Measurements from ENCODE around the gene STK39.

STK39 gene

DNA sequence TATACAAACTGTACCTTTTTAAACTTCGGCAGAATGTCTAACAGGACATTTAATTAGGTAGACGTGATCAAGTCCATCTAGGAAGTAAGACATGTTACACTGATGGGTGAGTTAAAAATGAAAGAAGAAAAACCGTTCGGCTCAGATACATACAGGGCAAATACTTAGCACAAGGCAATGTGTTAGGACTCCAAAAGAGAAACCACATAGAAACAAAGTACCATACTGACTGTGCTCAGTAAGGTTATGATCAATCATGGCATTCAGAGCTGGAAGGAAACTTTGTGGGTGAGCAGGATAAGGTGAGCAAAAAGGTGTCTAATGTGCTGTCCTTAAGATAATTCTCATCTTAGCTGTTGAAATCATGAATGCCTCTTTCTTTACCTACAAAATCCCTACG is 211.9 kb downstream of the STK39 start:
- no peak for FAIRE-seq

DNA sequence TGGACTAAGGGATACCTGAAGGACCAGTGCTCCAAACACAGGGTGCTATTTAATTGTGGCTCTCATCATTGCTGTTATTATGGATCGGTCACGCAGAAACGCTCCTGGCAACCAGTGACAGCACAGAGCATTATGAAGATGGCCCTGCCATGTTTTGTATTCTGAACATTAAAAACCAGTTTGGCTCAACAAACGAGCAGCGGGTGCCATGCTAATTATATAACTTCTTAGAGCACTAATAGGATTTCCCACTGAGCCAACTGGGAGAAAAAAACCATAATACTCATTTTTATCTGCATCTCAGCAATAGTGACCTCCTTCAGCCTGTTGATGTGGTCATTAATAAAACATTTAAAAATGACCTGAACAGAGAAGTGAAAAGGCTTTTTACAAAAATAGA is 212.8 kb downstream of the STK39 start:
- FAIRE-seq: no peak

DNA sequence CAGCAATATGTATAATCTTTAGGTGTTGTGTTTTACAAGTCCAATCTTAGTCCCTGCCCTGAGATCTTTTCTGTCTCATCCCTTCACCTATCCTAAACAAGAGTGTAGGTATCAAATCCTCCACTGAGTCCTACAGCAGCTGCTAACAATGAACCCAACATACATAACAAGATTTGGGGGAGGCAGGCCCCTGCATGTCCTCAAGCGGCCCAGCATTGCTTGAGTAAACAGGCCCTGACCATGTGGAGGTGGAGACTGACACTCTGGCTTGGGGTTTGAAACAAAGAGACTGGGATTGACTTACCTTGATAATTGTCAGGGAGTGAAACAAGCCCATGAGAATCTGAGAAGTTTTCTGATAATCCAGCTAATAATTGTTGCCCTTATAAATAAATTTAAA is 213.4 kb downstream of the STK39 start:
- no peak for FAIRE-seq

DNA sequence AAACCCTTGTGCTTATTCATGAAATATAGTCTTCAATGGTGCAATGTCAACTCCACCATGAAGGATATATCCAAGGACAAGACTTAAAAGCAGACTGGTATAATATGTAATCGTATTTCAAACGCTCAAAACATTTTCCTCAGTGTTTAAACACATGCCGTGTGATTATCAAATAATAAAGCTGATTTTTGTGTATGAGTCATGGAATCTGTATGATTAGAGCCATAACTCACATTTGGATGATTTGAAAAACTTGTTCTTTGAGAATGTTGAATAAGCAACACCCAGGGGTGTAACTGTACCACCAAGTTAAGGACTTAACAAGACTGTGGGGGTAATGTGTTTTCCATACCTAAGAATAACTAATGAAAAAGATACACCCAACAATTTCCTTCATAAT is 215.3 kb downstream of the STK39 start:
- no peak for FAIRE-seq

DNA sequence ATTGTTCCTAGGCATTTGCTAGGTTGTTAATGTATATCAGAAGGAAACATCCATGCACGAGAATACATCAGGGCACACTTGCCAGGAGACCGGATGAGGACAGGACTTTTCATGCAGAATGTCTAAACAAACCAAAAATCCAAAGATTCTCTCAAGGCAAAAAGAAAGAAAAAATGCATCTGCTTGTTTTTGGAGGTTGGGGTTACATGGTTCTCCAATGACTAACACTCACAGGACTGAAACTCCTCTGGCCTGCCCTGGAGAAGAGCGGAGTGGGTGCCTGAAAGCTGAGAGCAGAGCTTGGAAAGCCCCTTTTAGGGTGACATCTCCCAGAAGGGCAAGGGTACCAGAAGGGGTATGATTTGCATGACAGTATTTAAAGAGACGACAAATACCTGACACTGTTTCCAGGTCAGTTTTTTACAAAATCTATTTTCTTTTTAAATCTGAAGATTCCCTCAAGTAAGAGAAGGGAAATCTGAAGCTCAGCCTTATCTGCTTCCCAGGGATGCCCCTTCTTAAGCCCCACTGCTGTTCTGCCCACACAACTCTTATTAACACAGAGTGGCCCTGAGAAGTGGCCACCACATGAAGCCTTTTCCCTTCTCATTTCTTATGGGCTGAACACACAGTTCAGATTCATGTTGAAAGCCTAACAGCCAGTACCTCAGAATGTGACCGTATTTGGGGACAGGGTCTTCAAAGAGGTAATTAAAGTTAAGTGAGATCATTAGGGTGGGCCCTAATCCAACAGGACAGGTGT is 216.4 kb downstream of the STK39 start:
- no peak for FAIRE-seq

DNA sequence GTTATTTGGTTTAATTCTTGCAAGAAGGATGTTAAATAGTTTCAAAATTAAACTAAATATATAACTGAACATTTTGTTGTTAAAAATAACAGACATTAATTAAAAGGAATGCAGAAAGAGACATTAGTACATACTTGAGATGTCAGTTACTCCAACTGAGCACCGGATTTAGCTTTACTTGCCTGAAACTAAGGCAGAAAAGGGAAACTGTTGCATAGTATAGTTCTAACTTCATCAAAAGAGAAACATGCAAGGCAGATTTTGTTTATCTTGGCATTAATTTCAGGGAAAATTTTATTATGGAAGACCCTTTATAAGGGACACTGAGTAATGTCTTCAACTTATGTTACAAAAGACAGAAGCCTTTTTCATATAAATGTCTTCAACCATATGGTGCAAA is 218.3 kb downstream of the STK39 start:
- FAIRE-seq: no peak

DNA sequence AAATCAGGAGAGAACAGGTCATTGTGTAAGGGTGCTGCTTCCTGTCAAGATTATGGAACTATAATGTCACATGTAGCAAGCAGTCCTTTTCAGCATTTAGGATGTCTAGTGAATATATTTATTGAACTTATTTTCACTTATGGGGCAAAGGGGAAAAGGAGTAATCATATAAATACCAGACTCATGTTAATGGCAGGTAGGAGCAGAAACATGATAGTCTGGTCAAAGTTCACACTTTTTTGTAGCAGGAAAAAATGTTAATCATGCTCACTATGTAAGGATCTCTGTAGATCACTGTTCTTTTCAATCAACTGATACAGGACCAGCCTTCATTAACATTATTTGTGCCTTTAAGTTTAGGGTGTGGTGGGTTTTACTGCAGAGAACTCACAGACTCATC is 219.0 kb downstream of the STK39 start:
- FAIRE-seq: no peak

DNA sequence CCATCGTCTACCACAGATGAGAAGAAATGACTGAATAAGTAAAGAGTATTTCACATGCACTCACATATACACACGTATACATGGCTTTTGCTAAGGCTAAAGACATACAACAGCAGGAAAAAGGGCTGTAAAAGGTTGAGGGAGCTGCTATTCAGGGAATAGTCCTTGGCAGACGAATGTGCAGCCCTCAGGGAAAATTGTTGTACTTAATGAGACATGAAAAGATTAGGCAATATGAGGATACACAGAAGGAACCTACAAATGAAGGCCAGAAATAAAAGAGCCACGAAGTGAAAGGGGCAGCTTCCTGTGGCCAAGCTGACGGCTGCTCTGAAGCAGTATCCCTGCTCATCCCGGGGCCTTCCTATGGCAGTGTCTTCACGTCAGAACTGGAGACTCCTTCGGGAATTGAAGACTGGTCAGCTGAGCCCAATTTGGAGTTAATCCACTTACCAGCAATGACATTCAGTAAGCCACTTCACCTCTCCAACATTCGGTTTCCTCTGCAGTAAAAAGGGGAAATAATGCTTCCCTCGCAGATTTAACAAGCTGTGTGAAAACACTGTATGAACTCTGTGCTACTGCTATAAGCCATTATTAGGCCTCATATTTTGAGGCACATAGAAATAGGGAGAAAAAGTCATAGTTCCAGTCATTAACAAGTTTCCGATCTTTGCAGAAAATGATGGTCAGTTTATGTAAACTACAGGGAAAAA is 221.8 kb downstream of the STK39 start:
- FAIRE-seq: no peak

DNA sequence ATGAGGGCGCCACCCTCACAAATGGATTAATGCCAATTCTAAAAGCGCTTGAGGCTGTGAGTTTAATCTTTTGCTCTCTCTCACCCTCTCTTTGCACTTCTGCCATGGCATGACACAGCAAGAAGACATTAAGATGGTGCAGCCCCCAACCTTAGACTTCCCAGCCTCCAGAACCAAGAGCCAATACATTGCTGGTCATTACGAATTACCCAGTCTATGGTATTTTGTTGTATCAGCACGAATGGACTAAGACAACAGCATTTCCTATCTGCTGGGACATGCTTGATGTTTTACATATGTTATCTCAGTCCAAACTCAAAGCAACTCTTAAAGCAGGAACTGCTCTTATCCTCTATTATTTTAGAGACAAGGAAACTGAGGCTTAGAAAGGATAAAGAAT is 222.9 kb downstream of the STK39 start:
- no peak for FAIRE-seq

DNA sequence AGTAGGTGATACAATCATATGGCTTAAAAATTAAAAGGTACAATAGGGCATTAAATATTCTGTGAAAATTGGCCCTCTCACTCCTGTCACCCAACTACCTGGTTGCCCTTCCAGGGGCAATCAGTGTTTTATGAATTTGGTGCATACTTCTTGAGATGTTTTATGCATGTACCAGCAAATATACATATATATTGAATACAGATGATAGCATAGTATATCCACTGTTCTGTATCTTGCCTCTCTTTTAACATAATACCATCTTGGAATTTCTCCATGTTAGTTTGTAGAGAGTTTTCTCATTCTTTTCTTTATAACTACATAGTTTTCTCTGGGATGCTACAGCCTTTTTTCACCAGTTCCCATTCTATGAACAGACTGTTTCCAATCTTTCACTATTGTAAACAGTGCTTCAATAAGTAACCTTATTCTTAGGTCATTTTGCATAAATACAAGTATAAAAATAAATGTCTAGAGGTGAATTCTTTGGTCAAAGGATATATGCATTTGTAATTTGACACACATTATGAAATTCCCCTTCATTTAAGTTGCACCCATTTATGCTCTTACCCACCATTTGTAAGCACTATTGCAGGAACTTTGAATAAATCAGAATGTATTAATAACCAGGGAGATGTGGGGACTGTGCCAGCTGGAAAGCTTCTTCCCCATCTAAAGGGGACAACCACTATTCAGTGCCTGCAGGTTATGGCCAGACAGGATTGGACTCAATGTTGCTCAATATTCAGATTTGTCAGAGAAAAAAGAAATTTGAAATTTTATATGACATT is 225.4 kb downstream of the STK39 start:
- FAIRE-seq: no peak

DNA sequence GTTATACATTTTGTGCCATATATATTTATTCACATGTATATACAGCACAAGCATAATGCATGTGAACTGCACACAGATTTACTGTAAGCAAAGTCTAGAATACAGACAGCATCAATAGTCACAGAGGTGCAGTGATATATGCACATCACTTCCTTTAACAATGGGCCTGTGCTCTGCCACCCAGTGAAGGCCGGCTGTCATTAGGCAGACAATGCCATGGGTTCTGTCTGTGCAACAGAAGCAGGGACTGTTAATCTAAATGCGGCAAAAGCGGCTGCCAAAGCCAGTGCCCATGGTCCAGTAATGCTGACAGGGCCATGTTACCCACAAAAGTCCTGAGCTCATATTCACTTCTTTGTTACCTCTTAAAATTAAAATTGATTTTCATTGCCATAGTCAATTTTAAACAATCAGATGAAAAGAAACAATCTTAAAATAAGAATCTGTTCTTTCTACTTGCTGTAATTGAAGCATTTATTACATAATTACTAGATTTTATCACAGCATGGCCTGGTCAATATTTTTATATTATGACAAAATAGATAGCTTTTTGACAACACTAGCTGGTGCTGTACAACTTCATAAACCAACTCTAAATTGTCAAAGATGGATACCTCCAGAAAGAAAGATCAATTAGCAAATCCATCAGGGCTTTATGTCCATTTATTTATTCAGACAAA is 232.0 kb downstream of the STK39 start:
- no peak for FAIRE-seq

DNA sequence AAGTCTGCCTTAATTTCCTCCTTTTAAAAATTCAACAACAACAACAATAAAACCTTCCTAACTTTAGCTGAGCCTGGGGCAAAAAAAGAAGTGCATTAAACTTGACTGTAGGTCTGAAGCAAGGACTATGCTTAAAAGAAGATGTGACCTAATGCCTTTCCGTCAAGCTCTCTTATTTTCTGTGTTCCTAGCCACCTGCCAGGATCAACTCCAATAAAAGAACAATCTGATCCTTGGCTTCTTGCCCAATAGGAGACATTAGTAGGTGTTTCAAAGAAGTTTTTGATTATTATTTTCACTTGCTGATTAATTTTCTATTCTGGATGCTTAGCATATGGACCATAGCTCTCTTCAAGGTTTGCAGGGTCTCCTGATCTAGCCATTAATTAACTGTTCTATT is 237.5 kb downstream of the STK39 start:
- FAIRE-seq: no peak

DNA sequence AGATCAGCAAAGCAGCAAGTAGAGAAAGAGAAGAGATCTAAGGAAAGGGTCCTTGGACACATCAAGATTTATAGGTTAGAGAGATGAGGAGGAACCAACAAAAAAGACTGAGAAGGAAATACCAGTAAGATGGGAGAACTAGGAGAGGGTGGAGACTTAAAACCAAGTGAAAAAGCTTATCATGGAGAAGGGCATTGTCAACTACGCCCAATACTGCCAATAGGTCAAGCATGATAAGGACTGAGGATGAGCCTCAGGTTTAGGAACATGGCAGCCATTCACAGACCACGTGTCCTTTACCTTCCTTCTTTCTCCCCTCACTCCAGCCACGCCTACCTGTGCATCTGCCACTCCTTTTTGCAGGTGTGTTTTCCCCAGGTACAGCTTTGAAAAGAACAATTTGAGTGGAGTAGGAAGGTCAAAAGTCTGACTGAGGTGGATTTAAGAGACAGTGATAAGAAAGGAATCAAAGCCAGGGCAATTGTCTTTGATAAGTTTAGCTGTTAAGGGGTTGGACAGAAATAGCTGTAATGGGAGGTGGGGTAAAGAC is 238.7 kb downstream of the STK39 start:
- no peak for FAIRE-seq

DNA sequence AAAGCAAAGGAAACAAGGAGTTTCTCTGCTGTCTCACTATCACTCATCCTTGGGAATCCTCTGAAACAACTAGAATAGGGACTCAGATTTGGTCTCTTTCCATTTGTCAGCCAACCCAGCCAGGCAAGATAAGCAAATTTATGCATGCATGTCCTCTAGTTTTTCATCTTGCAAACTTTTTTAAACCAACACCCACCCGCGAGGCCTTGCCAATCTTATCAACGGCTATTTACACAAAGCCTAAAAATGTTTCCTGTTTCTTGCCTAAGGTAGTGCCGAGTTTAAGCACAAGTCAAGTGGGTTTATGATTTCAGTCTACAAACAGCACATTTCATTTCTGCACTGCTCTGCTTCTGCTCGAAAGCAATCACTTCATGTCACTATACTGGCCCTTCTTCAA is 240.9 kb downstream of the STK39 start:
- no peak for FAIRE-seq

DNA sequence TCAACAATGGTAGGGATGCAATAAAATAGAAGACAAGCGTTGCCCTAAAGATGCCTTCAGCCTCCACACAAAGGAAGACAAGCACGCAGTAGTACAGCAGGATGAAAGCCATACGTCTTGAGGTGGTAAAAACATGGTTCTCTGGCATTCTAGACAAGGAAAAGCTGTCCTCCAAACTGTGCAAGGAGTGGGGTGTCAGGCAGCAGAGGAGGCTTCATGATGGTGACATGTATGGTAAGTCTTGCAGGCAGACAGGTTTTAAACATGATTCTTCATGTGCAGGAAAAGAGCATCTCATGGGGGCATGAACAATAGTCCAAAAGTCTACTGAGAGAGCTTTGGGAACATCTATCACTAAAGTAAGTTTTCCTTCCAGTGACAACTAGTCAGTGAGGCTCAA is 241.8 kb downstream of the STK39 start:
- FAIRE-seq: no peak

DNA sequence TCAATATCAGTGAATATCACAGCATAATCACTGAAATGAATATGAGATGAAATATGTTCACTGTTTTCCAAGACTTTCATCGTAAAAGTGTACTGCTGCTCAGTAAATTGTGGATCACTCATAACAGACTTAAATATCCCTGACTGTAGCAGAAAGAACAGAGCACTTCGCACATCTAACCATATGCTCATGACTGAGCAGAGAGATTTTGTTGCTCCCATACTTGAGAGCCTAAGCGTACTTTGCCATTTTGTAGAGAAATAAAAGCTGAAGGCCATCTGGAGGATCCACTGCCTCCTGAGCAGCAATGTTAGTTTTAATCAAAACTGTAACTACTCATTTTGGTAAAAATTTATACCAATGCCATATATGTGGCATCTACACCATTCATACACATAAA is 243.5 kb downstream of the STK39 start:
- FAIRE-seq: no peak

DNA sequence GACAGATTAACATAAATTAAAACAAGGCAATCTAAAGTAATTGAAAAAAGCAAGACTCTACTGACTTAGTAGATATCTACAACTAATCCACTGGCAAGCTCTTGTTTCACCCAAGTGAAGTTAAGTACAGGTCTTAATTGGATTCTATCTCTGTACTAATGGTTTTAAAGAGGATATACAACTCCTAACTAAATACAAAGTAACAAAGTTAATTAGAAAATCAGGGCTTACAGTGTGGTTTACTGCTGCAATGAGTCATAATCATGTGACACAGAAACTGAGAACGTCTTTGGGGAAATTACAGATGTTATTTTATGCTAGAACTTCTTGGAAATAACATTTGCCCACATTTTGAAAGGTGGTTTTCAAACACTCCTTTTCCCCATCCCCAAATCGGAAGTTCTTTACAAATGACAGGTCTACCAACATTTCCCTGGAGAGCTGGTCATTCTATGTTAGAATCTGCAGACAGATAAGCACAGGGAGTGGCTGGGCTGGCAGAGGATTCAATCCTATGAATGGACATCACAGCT is 245.3 kb downstream of the STK39 start:
- no peak for FAIRE-seq

DNA sequence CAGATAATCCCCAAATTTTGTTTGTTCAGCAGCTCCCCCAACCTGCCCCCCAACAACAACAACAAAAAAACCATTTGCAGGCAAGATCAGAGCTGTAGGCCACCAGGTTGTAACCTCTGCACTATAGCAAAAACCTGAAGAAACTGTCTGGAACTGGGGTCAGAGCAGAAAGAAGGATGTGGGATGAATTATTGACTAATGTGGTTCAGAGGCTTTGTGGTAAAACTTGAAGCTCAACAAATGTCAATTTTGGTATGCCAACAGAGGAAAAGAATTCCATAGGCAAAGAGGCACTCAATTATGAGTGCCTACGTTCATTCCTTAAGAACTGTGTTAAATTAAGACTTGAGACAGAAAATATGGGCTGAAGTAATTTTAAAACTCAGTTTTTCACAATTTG is 255.1 kb downstream of the STK39 start:
- FAIRE-seq: no peak

DNA sequence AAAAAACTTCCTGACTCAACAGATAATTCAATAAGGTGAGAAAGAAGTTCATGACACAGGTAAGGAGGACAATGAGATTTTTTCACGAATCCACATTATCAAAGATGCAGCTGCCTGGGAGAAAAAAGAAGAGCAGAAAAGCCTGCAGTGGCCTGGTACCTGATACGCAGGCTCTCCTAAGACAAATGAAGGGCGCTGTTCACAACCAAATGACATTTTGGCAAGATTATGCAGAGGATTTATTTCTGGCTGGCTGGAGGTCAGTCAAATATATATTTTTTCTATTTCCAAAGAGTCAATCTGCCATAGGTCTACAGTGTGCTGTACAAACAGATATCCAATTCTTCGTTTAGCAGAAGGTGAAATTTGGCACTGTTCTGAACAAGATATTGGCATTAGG is 257.3 kb downstream of the STK39 start:
- no peak for FAIRE-seq

DNA sequence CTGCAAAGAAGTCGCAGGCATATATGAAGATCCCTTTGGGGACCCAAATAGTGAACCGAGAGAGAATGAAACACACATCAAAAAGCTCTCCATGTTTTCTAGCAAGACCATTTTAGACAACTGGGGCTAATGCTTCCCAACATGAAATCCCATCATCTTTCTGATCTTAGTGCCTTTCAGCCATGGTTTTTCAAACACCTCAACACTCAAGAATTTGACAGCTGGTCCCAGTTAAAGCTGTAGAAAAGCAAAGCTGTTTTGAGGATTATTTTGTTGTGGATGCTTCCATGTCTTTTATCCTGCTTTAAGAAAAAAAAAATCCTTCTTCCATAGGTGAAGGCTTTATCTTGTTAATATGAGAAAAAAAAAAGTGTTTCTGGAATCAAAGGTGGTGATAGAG is 259.1 kb downstream of the STK39 start:
- FAIRE-seq: no peak

DNA sequence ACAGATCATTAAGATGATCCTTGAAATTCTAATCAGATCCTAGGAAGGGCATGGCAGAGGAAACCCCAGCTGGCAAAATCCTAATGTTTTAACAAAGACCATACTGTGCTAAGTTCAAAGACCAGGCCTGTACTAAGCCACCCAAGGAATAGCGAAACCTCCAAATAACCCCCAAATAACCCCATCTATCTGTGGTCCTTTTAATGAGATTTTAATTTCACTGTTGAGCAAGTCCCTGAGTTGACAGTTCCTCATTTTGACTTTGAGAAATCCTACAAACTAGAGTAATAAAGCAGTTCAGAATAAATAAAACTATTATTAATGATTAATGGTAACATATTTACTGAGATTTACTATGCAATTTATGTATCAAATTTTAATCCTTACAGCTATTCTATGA is 259.8 kb downstream of the STK39 start:
- no peak for FAIRE-seq

DNA sequence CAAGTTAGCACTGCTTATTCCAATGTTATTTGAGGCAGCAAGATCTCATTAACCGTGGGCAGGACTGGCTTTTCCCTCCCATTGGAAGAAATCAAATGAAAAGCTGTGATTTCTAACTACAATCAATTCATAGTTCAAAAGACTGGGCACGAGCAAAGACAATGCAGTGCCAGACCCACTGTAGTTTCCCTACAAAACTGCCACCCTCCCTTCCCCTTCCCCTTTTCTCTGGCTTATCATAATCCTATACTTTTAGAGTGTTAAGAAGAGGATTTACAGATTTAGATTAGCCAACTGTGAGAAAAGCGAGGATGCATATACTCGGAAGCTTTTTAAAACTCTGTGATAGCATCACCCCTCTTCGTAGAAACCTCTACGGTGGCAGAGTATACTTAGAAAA is 260.4 kb downstream of the STK39 start:
- FAIRE-seq: no peak

DNA sequence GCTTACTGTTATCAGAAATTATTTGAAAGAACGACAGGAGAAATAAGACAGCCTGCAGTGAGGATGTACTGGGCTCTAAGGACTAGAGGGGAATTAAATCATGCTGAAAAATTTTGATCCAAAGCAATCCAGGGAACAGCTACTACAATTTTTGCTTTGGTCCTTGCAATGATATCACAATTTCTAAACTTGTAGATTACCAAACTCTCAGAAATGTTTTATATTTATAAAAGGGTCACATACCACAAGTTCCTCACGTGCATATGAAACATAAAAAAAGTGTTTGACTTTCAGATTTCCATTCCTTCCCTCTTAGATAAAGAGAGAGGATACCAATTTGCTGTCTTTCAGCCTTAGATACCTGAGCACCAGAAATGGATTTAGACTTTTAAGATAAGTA is 261.2 kb downstream of the STK39 start:
- FAIRE-seq: no peak

Data from colon (tissue), 2 donors.